K562 (cell line): ENCODE measurements around the gene GYPC. TPM values are rescaled to one million over a fixed set of nuclear protein-coding genes. Genes with fewer than 3 reads are reported as not detected.

ENCODE experiments used
- ATAC-seq: fragments of 200-7000 bp; cut with Tn5 transposase; 3 replicates; pipeline ENCODE4 v1.9.1; 2020; ENCODE audit warnings: moderate library complexity
- Bru-seq: library from RNA; stranded (reverse); fragments of 400-500 nt; gene quantifications from one replicate; lab custom pipeline; 2021; lab: Mats Ljungman, UMichigan
- BruChase-seq, 2 experiments: library from RNA; stranded (reverse); fragments of 400-500 nt; gene quantifications; one replicate each; lab custom pipeline; 2021; lab: Mats Ljungman, UMichigan
- BruUV-seq: library from RNA; stranded (reverse); fragments of 400-500 nt; replicated peaks from 2 replicates; lab custom pipeline; 2021; lab: Mats Ljungman, UMichigan
- CTCF ChIA-PET: fragments of 300-600 bp; formaldehyde crosslinking; extraction: SDS; loops from one replicate; lab custom pipeline; 2021; ENCODE audit warnings: low intra/inter-chr PET ratio; lab: Yijun Ruan, JAX
- POLR2A ChIA-PET: fragments of 300-600, 350-650 bp; sonication (Branson Sonifier 250); formaldehyde crosslinking; extraction: SDS; loops from one replicate; lab custom pipeline; 2021; ENCODE audit warnings: antibody characterized with exemption, inconsistent platforms; lab: Yijun Ruan, JAX
- DNase-seq, 4 experiments: peaks; one replicate each; pipeline versions ENCODE4 v3.0.0 to v3.0.0-alpha.2; 2011 to 2018; ENCODE audit warnings: low spot score in 3 of 4, mixed read lengths in 3 of 4; ENCODE audit errors: extremely low read depth in 1 of 4
- FAIRE-seq: peaks from 2 replicates; lab custom pipeline; 2011; peaks lifted over from hg19 to GRCh38; lab: Jason Lieb, UNC
- H2AFZ ChIP-seq: 2 replicates; pipeline ENCODE4 v1.6.0; 2011; ENCODE audit warnings: low read depth, low read length, control low read depth, inconsistent platforms
- H3K27ac ChIP-seq: fragments of 200-600 bp; 3 replicates; pipeline ENCODE4 v1.8.0; 2011; ENCODE audit warnings: low read depth, mild to moderate bottlenecking, control low read depth, inconsistent platforms, low read length, moderate library complexity, mixed read lengths; ENCODE audit errors: extremely low read depth
- H3K27me3 ChIP-seq, 2 experiments: fragments of 300-600 bp in 1 of 2; 2 replicates in 1 of 2; 3 replicates in 1 of 2; pipeline versions ENCODE4 v1.6.0 to v1.8.0; 2011; ENCODE audit warnings: inconsistent platforms in 2 of 2, low read length in 2 of 2, mild to moderate bottlenecking in 1 of 2, mixed read lengths in 1 of 2, moderate library complexity in 1 of 2; ENCODE audit not compliant: control insufficient read depth in 2 of 2, insufficient read depth in 2 of 2
- H3K36me3 ChIP-seq: fragments of 300-600 bp; 3 replicates; pipeline ENCODE4 v1.8.0; 2011; ENCODE audit warnings: mild to moderate bottlenecking, low read length, inconsistent platforms; ENCODE audit not compliant: control insufficient read depth, insufficient read depth
- H3K4me1 ChIP-seq, 2 experiments: fragments of 200-600 bp in 1 of 2; replicated peaks in 1 of 2; 2 replicates in 1 of 2; 3 replicates in 1 of 2; pipeline versions ENCODE4 v1.5.1 to v1.8.0; 2011; ENCODE audit warnings: inconsistent platforms in 2 of 2, low read length in 2 of 2, mild to moderate bottlenecking in 1 of 2, mixed read lengths in 1 of 2, moderate library complexity in 1 of 2; ENCODE audit not compliant: control insufficient read depth in 2 of 2, insufficient read depth in 2 of 2
- H3K4me2 ChIP-seq: 2 replicates; pipeline ENCODE4 v1.6.1; 2011; ENCODE audit warnings: low read length, control low read depth, inconsistent platforms, mixed read lengths; ENCODE audit not compliant: insufficient read depth
- H3K4me3 ChIP-seq: fragments of 200-600 bp; sonication (generic), shearing (Covaris generic); 2 replicates; pipeline ENCODE4 v1.5.1; 2016; ENCODE audit warnings: control low read depth, inconsistent platforms
- H3K79me2 ChIP-seq: fragments of 200-600 bp; 3 replicates; pipeline ENCODE4 v1.8.0; 2011; ENCODE audit warnings: low read length, inconsistent platforms; ENCODE audit not compliant: control insufficient read depth, insufficient read depth
- H3K9ac ChIP-seq, 2 experiments: 2 replicates each; pipeline versions ENCODE4 v1.6.0 to v1.6.1; 2011; ENCODE audit warnings: low read depth in 2 of 2, low read length in 2 of 2, control low read depth in 1 of 2, inconsistent platforms in 1 of 2, mild to moderate bottlenecking in 1 of 2, mixed read lengths in 1 of 2; ENCODE audit not compliant: insufficient read depth in 1 of 2
- H3K9me1 ChIP-seq: one replicate; pipeline ENCODE4 v1.6.0; 2011; ENCODE audit warnings: inconsistent platforms, mild to moderate bottlenecking, low read length, moderate library complexity; ENCODE audit not compliant: control insufficient read depth, insufficient read depth
- H3K9me3 ChIP-seq: replicated peaks from 2 replicates; pipeline ENCODE4 v1.5.1; 2011; ENCODE audit warnings: low read depth, low read length, inconsistent platforms; ENCODE audit not compliant: control insufficient read depth, insufficient read depth
- H4K20me1 ChIP-seq: replicated peaks from 2 replicates; pipeline ENCODE4 v1.6.1; 2011; ENCODE audit warnings: low read length, inconsistent platforms, mixed read lengths; ENCODE audit not compliant: control insufficient read depth, insufficient read depth
- ASH1L ChIP-seq: fragments of 450-650 bp; IDR thresholded peaks from 2 replicates; pipeline ENCODE4 v1.6.1; 2018; ENCODE audit warnings: borderline replicate concordance, mild to moderate bottlenecking, low read depth; ENCODE audit not compliant: partially characterized antibody
- HDGF ChIP-seq: fragments of 450-650 bp; IDR thresholded peaks from 2 replicates; pipeline ENCODE4 v1.6.1; 2016
- NKRF ChIP-seq: fragments of 450-650 bp; IDR thresholded peaks from 2 replicates; pipeline ENCODE4 v1.6.1; 2016; ENCODE audit warnings: borderline replicate concordance
- PCBP1 ChIP-seq: fragments of 200-400 bp; formaldehyde crosslinking; IDR thresholded peaks from 2 replicates; pipeline ENCODE4 v1.6.1; 2018; ENCODE audit warnings: mild to moderate bottlenecking, low read depth, low read length; ENCODE audit not compliant: poor library complexity, severe bottlenecking
- RBBP5 ChIP-seq: fragments of 200-600 bp; sonication (generic); IDR thresholded peaks from 2 replicates; pipeline ENCODE4 v1.6.1; 2012; ENCODE audit warnings: borderline replicate concordance, mild to moderate bottlenecking, low read length, control low read depth, inconsistent platforms; ENCODE audit not compliant: insufficient read depth, poor library complexity, severe bottlenecking
- TFAP4 ChIP-seq: sonication (generic); formaldehyde crosslinking; IDR thresholded peaks from 2 replicates; pipeline ENCODE4 v1.8.0; 2022; ENCODE audit warnings: missing genetic modification reagents, mild to moderate bottlenecking, moderate library complexity, borderline replicate concordance
- YBX1 ChIP-seq: fragments of 450-650 bp; IDR thresholded peaks from 2 replicates; pipeline ENCODE4 v1.7.1; 2016; ENCODE audit warnings: mild to moderate bottlenecking
- ZBTB8A ChIP-seq: fragments of 450-650 bp; IDR thresholded peaks from 2 replicates; pipeline ENCODE4 v1.6.1; 2018; ENCODE audit warnings: mild to moderate bottlenecking, moderate library complexity; ENCODE audit not compliant: partially characterized antibody
- ZNF780A ChIP-seq: fragments of 250-450 bp; sonication (Bioruptor Pico); IDR thresholded peaks from 2 replicates; pipeline ENCODE4 v1.5.0; 2021; ENCODE audit warnings: mild to moderate bottlenecking
- WGBS: fragments of 100-300 bp; shearing (Covaris generic); methylation state at CpG from one replicate; pipeline ENCODE4 v1.1.6; 2016; ENCODE audit warnings: low coverage, mixed read lengths; ENCODE audit not compliant: insufficient coverage; ENCODE audit errors: missing lambda C conversion rate; 5-methylcytosine and 5-hydroxymethylcytosine counted together
- in situ Hi-C: fragments of 300-500 bp; cut with MboI; formaldehyde crosslinking; loops from 4 replicates; pipeline ENCODE4 v1.15.0; 2018; ENCODE audit warnings: inconsistent platforms, mixed read lengths
- intact Hi-C: fragments of 100-400 bp; cut with micrococcal nuclease; formaldehyde crosslinking; loops from 2 replicates; pipeline ENCODE4 v1.14.2; 2022
- long read RNA-seq, 3 experiments: library from polyadenylated mRNA in 2 of 3; library from RNA in 1 of 3; unstranded in 2 of 3; stranded (forward) in 1 of 3; transcript quantifications; one replicate each; pipeline ENCODE4 v2.0.0, GENCODE V29; 2019 to 2022
- polyA minus RNA-seq, 3 experiments: library from RNA; depleted of rRNA, polyadenylated mRNA; stranded (reverse); fragments of >200 nt; gene quantifications; 2 replicates each; pipeline ENCODE4 v1.2.3, GENCODE V29; 2011
- polyA plus RNA-seq, 8 experiments: library from polyadenylated mRNA; depleted of rRNA in 4 of 8; stranded (reverse) in 5 of 8; unstranded in 3 of 8; fragments of >200 nt; fragmentation: Nextera tagmentation in 2 of 8; fragmentation: Illumina TruSeq in 1 of 8; extraction: Ambion mirVana in 2 of 8; extraction: Trizol in 1 of 8; gene quantifications; 2 replicates each; pipeline versions ENCODE4 v1.2.1 to v1.2.3, GENCODE V29; 2011 to 2014; ENCODE audit warnings: inconsistent platforms in 1 of 8, missing spikeins in 1 of 8
- total RNA-seq, 7 experiments: library from RNA; depleted of rRNA in 6 of 7; stranded (reverse); fragments of >200 nt in 6 of 7; fragmentation: Illumina TruSeq in 2 of 7; extraction: Trizol in 2 of 7; gene quantifications; 2 replicates each; pipeline versions ENCODE4 v1.2.1 to v1.2.3, GENCODE V29; 2011 to 2021; ENCODE audit warnings: low replicate concordance in 1 of 7

The GYPC gene, protein sequence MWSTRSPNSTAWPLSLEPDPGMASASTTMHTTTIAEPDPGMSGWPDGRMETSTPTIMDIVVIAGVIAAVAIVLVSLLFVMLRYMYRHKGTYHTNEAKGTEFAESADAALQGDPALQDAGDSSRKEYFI
- total RNA-seq (2011; cell fraction: chromatin; rRNA removed; ENCODE audit: low replicate concordance) = 120 and 158 TPM in 2 replicates
- total RNA-seq (2011; cell fraction: nucleolus; rRNA removed) = 166 and 169 TPM in 2 replicates
- 154 and 197 TPM in 2 replicates for total RNA-seq (2011; cell fraction: nucleoplasm; rRNA removed)
- total RNA-seq (2014; rRNA removed) = 282 and 367 TPM in 2 replicates
- 121 and 155 TPM in 2 replicates for total RNA-seq (2014; rRNA removed; fragmentation: Illumina TruSeq; extraction: Trizol)
- 174 and 181 TPM in 2 replicates for total RNA-seq (2015; rRNA removed; fragmentation: Illumina TruSeq; extraction: Trizol)
- total RNA-seq (2021) = 194 and 210 TPM in 2 replicates
- polyA plus RNA-seq (2011; rRNA removed) = 241 and 252 TPM in 2 replicates
- 439 and 540 TPM in 2 replicates for polyA plus RNA-seq (2011; cell fraction: cytosol; rRNA removed)
- 132 and 178 TPM in 2 replicates for polyA plus RNA-seq (2011; cell fraction: nucleus; rRNA removed)
- polyA plus RNA-seq (2012) = 183 and 349 TPM in 2 replicates
- polyA plus RNA-seq (2014; fragmentation: Illumina TruSeq; extraction: Trizol) = 202 and 211 TPM in 2 replicates
- polyA plus RNA-seq (2014; fragmentation: Nextera tagmentation; extraction: Ambion mirVana) = 10 to 100 TPM; 50.6 to 53.7 TPM
- 229 and 299 TPM in 2 replicates for polyA plus RNA-seq (2014; rRNA removed)
- polyA minus RNA-seq (2011; rRNA and poly(A)+ RNA removed) = 144 and 198 TPM in 2 replicates
- polyA minus RNA-seq (2011; cell fraction: cytosol; rRNA and poly(A)+ RNA removed) = 95.9 and 113 TPM in 2 replicates
- polyA minus RNA-seq (2011; cell fraction: nucleus; rRNA and poly(A)+ RNA removed) = 29.8 and 52.5 TPM in 2 replicates
- percentile 90 among the genes with signal in this experiment for Bru-seq, nascent RNA
- percentile 80 among the genes with signal in this experiment for BruChase-seq, experiment 1, labeled RNA remaining after a 2-hour chase
- percentile 75 among the genes with signal in this experiment for BruChase-seq, experiment 2, labeled RNA remaining after a 6-hour chase
- long read RNA-seq, experiment 1, transcript GYPC-201 (4 exons, 1,246 nt) = major isoform, 114 of 457 reads
- long read RNA-seq, experiment 1, transcript GYPC-205 (2 exons, 1,341 nt) = minor isoform, 6 of 457 reads
- long read RNA-seq, experiment 1, transcript GYPC-203 (3 exons, 932 nt) = minor isoform, 26 of 457 reads
- long read RNA-seq, experiment 1, partial matches to known transcripts = 292 of 457 reads
- long read RNA-seq, experiment 1, other reads (novel, unspliced or antisense) = 19 of 457 reads
- long read RNA-seq, experiment 2, transcript GYPC-203 (3 exons, 932 nt) = minor isoform, 61 of 457 reads
- long read RNA-seq, experiment 2, transcript GYPC-205 (2 exons, 1,341 nt) = minor isoform, 6 of 457 reads
- long read RNA-seq, experiment 2, transcript GYPC-201 (4 exons, 1,246 nt) = major isoform, 327 of 457 reads
- long read RNA-seq, experiment 2, partial matches to known transcripts = 45 of 457 reads
- long read RNA-seq, experiment 2, other reads (novel, unspliced or antisense) = 18 of 457 reads
- long read RNA-seq, experiment 3, transcript GYPC-203 (3 exons, 932 nt) = minor isoform, 28 of 206 reads
- long read RNA-seq, experiment 3, transcript GYPC-205 (2 exons, 1,341 nt) = minor isoform, 6 of 206 reads
- long read RNA-seq, experiment 3, transcript GYPC-201 (4 exons, 1,246 nt) = major isoform, 155 of 206 reads
- long read RNA-seq, experiment 3, partial matches to known transcripts = 2 of 206 reads
- long read RNA-seq, experiment 3, other reads (novel, unspliced or antisense) = 15 of 206 reads

GRCh38 chr2:126655500-126656430 is at the start of gene GYPC:
TSS of gene GYPC (plus strand) at chr2:126656158. CDS start at chr2:126656264, 106 bp downstream.
- peak within 1 kb of the TSS; percentile 82 for H3K4me3 ChIP-seq
- DNase-seq (peak; percentile 85 to 88 (median 86)), FAIRE-seq (peak; percentile 49), ATAC-seq (peak; percentile 70)
- H3K4me2 ChIP-seq = peak within 1 kb of the TSS; percentile 92
- 2% methylated on average over 49 of the region's 51 CpGs for WGBS
- peaks cover 7% of the 10 kb centered on the region; the same call in 1 of the 2 replicates for H4K20me1 ChIP-seq
- peaks cover 57% of the 10 kb centered on the region for H3K79me2 ChIP-seq
- in situ Hi-C loops (no loop called here), intact Hi-C loops (loop anchor here (2.0 kb wide), 2 partner anchors 19 to 347 kb away; no protein-coding TSS in a partner anchor)
- H3K36me3 ChIP-seq = peaks cover 28% of the 10 kb centered on the region
- H3K27ac ChIP-seq = peak within 1 kb of the TSS; percentile 92
- H3K9ac ChIP-seq = peak within 1 kb of the TSS; percentile 96 to 99
- H3K27me3 ChIP-seq = no peaks in the 10 kb centered on the region
- peaks cover 9% of the 10 kb centered on the region; the same call in 1 of the 2 replicates for H3K9me3 ChIP-seq
- ChIA-PET CTCF (no interaction called here), POLR2A (interaction anchor here (0.6 to 0.7 kb wide), 2 partner anchors 304 to 355 kb away, joined by 3 read pairs; no protein-coding TSS in a partner anchor)
- BruUV-seq = TSS peak; percentile 51
- H3K4me1 ChIP-seq = peaks cover 46 to 54% of the 10 kb centered on the region in 2 experiments
- H2AFZ ChIP-seq = peak within 1 kb of the TSS; percentile 79
- H3K9me1 ChIP-seq = no peaks in the 10 kb centered on the region
- TF ChIP-seq YBX1 (no peak), ZBTB8A (no peak), ASH1L (no peak), PCBP1 (peak; percentile 39), RBBP5 (peak; percentile 82), ZNF780A (CRISPR knock-in tag) (no peak), TFAP4 (CRISPR knock-in tag) (0 out of 2 replicates have a peak, but pooled peaks have one; percentile 12), NKRF (no peak), HDGF (no peak)
